ENCODE results near the gene OR2H2. TPM values are rescaled to one million over a fixed set of nuclear protein-coding genes. Genes with fewer than 3 reads are reported as not detected.

OR2H2 gene
- 12.3 and 14.3 TPM in 2 replicates for polyA plus RNA-seq

GRCh38 chr6:29584821-29585220, at the start of gene OR2H2:
OR2H2 (plus strand) TSS chr6:29585121; CDS start chr6:29587945, 2,824 bp downstream.

GRCh38 chr6:29559524-29560287, 25.2 kb upstream of the OR2H2 start, which contains the start of gene UBD:
UBD (minus strand) TSS chr6:29559732; CDS start chr6:29559701, 31 bp downstream.

GRCh38 chr6:29632789-29633533, 48.0 kb downstream of the OR2H2 start, which contains the start of gene GABBR1:
GABBR1 (minus strand) TSS chr6:29633183; CDS start chr6:29632385, 798 bp downstream.

Other genes with a start within 250 kb of the OR2H2 start
- gene OR5V1, start 216.3 kb upstream of the OR2H2 start, polyA plus RNA-seq, result not detected in 2 replicates
- gene OR12D3, start 209.8 kb upstream of the OR2H2 start, polyA plus RNA-seq, result not detected in 2 replicates
- gene OR12D2, start 189.5 kb upstream of the OR2H2 start, polyA plus RNA-seq, result not detected in 2 replicates
- gene OR12D1, start 170.2 kb upstream of the OR2H2 start, polyA plus RNA-seq, result not detected in 2 replicates
- gene OR10C1, start 145.8 kb upstream of the OR2H2 start, polyA plus RNA-seq, result not detected in 2 replicates
- not detected in 2 replicates for gene OR11A1, start 128.1 kb upstream of the OR2H2 start, polyA plus RNA-seq
- 0.49 TPM in 1 of 2 replicates, not detected in the other for gene OR2H1, start 128.0 kb upstream of the OR2H2 start, polyA plus RNA-seq
- not detected in 2 replicates for gene MAS1L, start 97.2 kb upstream of the OR2H2 start, polyA plus RNA-seq
- gene UBD, start 25.4 kb upstream of the OR2H2 start, polyA plus RNA-seq, result not detected in 2 replicates
- 332 and 389 TPM in 2 replicates for gene GABBR1, start 48.1 kb downstream of the OR2H2 start, polyA plus RNA-seq
- 1.7 and 2.1 TPM in 2 replicates for gene MOG, start 72.0 kb downstream of the OR2H2 start, polyA plus RNA-seq
- 0.20 TPM in 1 of 2 replicates, not detected in the other for gene ZFP57, start 96.0 kb downstream of the OR2H2 start, polyA plus RNA-seq
- gene HLA-F, start 138.3 kb downstream of the OR2H2 start, polyA plus RNA-seq, result 1.2 and 2.2 TPM in 2 replicates
- gene HLA-G, start 242.7 kb downstream of the OR2H2 start, polyA plus RNA-seq, result not detected in 2 replicates

Measured in Purkinje cell (primary cell).